DLD1 (cell line): Measurements from ENCODE around the gene CDK7.

Experiments
- in situ Hi-C: cut with HindIII; loops from 2 replicates; pipeline ENCODE4 v1.10.0; 2017; ENCODE audit warnings: low sequenced_read_pairs

CDK7 gene

DNA sequence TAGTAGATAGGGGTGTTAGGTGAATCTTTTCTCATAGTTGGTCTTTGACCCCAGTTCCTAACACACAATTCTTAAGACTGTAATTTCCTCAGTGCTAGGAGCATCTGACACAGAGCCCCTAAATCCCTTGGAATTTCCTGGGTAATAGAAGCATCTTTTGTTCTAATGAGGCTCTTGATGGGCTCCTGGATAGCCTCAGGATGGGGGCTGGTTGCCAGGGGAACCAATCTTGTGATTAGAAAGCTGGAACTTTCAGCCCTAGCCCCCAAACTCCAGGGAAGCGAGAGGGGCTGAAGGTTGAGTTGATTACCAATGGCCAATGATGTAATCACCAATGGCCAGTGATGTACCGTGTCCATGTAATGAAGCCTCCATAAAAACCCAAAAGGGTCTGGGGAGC, 53.4 kb downstream of the CDK7 start:
- in situ Hi-C loops = no loop called here

DNA sequence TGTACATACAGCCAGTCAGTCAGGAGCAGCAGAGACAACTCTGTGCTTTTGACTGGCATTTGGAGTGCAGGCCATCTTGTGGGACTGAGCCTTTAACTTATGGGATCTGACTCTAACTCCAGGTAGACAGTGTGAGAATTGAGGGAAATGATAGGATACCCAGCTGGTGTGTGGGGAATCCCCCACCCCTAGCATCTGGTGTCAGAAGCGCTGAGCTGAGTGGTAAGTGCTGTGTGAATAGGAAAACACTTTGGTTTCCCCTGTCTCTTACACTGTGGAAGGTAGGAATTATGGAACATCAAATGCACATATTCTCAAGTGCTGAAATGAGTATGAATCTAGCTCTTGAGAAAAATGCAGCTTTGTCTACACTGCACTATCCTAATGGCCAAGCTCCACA, 54.0 kb downstream of the CDK7 start:
- in situ Hi-C loops = no loop called here

DNA sequence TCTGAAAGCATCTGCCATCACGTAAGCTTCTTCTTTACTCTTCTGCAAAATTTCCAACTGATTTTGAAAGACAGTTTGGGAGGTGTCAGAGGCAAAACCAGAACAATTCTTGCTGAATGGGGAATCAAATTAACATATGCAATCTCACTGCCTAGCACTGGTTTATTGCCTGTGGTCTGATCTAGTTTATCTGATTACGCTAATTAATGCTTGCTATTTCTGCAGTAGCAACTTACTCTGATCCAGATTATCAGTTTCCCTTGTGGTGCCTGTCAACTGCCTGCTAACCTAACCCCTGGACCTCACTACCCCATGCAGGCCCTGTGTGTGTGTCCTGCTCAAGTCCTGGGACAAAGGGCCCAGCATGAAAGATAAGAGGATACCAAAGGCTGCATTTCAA, 57.6 kb downstream of the CDK7 start:
- in situ Hi-C loops = no loop called here

DNA sequence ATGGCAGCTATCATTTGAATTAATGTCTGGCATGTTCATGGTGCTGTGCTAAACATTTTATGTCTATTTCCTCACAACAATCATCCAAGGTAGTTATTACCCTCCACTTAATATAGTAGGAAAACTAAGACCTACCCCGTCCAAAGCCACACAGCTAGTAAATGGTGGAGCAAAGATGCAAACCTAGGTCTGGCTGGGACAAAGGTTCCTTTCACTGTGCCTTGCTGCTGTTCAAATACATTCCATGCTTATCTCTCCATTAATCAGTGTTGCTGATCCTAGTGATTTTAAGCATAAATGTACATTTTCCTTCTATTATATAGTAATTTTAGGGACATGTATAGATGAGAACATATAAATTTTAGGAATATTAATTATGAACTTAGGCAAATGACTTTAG, 59.2 kb downstream of the CDK7 start:
- in situ Hi-C loops = no loop called here

DNA sequence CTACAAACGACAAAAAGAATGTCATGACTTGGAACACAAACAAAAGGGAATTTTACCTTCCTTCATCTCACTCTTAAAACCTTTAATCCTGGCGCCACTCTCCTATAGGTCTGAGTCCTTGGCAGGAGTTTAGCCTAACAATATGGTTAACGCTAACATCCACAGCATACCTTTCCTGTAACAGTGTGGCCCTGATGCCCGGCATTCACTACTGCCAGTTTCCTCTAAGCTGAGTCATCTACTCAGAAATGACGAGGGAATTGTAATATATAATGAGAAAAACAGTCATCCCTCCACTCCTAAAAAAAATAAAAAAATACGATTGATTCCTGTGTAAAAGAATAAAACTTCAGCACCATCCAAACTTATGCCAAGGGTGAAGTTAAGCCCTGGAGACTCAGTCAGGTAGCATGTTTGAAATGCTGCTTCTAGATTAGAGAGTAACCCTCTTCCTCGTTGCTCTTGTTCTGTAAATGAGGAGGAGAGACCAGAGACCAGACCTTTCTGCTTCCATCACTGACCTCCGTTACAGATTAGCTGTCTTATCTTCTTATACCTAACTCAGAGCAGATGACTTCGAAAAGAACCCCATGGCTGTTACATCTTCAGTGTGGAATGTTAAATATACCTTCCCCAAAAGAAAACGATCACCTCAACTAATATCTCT, 60.5 kb downstream of the CDK7 start:
- in situ Hi-C loops = no loop called here

DNA sequence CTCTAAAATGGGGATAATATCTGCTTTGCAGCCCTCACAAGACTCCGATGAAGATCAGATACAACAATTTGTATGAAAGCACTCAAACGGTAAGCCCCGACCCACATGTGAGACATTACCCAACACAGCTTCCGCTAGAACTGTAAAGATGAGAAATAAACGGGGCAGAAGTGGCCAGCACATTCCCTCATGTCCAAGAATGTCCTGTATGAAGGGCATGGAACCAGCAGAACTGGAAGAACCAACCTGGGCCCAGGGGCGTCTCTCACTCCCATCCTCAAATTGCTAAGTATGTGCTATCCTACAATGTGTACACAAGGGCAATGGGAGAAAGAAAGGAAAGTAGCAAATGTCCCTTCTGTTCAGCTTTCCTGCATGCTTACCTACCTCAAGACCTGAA, 64.9 kb downstream of the CDK7 start:
- in situ Hi-C loops = no loop called here

DNA sequence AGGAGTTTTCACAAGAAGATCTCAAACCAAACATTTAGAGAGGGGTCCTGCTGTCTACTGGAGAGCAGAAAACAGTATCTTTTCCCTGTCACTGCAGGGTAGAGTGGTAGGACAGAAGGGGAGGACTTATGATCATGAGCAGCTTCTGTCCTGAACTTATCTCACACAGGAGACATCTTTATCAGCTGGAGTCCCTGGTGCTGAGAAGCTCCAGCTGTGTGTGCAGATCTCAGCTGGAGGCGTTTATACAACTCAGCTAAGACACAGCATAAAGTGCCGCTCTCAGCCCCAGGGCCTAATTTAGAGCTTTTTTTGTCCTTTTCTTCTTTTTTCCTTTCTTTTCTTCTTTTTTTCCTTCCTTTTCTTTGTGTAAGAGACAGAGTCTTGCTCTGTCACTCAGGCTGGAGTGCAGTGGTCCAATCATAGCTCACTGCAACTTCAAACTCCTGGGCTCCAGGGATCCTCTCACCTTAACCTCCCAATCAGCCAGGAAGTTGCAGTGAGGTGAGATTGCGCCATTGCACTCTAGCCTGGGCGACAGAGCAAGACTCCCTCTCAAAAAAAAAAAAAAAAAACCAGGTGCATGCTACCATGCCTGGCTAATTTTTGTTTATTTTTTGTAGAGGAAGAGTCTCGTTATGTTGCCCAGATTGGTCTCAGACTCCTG, 66.0 kb downstream of the CDK7 start:
- in situ Hi-C loops = no loop called here

DNA sequence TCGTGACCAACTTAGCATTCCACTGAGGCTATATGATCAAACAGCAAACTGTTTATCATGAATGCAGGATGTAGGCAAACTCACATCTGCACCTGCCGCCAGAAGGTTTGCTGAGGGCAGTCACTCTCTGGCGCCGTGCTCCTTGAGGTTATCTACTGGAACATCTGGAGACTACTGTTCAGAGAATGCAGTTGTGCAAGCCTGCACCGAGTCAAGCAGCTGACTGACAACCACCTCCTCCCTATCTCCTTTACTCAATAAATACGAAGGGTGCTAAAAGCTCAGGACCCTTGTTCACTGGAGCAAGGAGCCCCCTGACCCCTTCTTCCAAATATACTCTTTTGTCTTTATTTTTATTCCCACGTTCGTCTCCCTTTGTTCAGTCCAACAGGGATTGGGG, 70.8 kb downstream of the CDK7 start:
- in situ Hi-C loops = no loop called here

DNA sequence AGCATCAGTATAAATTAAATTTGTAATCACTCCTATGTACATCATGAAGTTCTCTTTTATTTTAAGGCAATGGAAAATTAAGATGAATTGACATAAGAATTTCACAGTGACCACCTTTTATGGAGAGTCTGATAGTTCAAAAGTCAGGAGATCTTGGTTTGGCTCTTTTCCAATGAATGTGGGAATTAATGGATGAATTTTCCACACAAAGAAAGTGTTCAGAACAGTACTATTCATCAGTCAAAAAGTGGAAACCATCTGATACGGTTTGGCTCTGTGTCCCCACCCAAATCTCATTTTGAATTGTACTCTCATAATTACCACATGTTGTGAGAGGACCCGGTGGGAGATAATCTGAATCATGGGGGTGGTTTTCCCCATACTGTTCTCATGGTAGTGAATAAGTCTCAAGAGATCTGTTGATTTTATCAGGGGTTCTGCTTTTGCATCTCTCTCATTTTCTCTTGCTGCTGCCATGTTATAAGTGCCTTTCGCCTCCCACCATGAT, 73.4 kb downstream of the CDK7 start:
- in situ Hi-C loops = no loop called here

DNA sequence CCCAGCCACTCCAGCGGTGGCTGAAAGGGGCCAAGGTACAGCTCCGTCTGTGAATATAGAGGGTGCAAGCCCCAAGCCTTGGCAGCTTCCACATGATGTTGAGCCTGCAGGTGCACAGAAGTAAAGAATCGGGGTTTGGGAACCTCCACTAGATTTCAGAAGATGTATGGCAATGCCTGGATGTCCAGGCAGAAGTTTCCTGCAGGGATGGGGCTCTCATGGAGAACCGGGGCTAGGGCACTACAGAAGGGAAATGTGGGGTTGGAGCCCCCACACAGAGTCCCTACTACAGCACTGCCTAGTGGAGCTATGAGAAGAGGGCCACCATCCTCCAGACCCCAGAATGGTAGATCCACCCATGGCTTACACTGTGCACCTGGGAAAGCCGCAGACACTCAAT, 74.7 kb downstream of the CDK7 start:
- in situ Hi-C loops = no loop called here

DNA sequence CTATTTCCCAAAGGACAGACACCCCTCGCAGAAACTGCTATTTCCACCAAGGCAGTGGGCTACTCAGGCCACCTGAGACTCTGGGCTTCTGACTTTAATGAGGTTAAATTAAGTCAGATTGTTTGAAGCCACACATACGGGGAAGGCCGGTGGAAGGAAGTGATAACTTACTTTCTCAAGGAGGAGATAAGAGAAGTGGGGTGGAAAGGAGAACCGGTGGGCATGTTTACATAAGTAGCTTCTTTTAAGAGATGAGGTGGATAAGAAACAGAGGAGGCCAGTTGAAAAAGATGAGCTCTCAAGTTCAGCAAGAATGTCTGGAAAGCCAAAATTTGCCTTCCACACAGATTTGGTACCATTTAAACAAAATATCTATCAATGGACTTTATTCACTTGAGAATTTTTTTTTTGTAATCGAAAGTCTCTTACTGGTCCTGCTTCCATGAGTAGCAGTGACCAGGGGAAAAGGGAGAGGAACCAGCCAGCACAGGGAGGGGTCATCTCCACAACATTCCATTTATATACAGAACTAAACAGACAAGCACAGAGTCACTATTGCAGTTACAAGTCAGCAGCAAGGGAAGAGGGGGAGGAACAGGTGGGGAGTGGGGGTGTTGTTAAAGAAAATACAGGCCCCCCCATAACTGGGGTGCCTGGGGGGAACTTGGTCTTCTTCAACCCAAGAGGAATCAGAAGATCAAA, 77.9 kb downstream of the CDK7 start:
- in situ Hi-C loops = no loop called here

DNA sequence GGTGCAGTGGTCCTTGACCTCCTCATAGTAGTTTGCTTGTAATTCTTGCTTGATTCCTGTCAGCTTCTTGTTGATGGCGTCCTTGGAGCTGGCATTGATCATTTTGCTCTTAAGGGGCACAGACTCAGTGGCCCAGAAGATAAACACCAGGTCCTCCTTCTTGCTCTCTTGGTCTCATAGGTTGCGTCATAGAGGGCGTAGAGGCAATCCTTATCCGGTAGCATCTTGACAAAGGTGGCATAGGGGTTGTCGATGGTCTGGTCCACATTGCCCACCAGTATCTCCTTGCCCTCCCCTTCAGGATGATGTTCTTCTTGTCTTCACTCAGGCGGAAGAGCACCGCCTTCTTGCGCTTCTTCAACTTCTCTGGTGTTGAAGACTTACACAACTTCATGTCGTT, 78.7 kb downstream of the CDK7 start:
- in situ Hi-C loops = no loop called here

DNA sequence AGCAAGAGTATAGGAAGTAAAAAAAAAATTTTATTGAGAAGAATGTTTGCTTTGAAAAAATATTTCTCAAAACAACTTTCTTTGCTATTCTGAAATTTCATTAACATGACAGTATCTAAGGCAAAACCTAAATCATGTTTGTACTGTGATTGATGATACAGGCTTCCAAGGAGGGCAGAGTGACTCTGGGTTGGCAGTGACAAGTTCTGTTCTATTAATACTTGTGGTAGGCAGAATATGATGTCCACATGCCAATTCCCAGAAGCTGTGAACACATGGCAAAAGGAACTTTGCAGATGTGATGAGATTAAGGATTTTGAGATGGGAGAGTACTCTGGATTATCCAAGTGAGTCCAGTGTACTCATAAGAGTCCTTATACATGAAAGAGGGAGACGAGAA, 81.3 kb downstream of the CDK7 start:
- in situ Hi-C loops = no loop called here

DNA sequence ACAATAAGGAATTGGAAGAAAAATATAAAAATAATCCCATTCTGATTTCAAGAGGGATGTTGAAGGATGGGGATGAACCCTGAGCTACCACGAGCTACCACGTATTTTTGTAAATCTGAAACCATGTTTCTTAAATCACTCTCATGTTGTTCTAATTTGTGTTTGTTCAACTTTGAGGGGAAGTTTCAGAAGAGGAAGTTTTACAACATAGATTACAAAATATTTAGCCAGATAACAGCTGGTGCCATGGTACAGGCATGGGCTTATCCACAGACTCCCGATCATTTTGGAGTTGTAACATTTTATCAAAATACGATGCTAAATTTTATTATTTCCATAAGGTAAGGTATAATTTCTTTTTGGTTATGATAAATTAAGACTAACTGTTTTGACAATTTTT, 82.7 kb downstream of the CDK7 start:
- in situ Hi-C loops = no loop called here

DNA sequence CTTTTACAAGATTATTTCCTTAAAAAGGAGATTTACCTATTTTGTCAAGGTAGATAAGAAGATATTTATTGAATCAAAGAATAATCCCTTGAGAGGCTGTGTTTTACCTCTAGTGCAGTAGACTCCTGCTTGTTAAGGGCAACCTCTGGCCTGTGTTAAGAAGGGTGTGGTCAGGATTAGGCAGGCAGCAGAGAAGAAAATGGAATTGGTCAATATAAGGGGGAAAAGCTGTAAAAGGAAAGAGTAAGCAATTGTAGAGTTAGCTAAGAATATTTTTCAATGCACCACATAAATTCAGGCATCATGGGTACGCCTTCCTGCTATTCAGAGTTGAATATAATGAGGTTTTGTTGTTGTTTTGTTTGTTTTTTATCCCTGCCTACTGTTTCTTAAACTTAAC, 91.7 kb downstream of the CDK7 start:
- in situ Hi-C loops = no loop called here
